HL-60 (cell line): ENCODE data around the gene AIFM3.

Experiments used
- CTCF ChIP-seq: IDR thresholded peaks from one replicate; pipeline ENCODE4 v1.5.1; 2011; ENCODE audit warnings: low read length, control low read depth, inconsistent platforms; ENCODE audit not compliant: insufficient read depth
- GABPA ChIP-seq: IDR thresholded peaks from 2 replicates; pipeline ENCODE4 v1.6.1; 2012; ENCODE audit warnings: low read depth
- POLR2AphosphoS5 ChIP-seq: IDR thresholded peaks from 2 replicates; pipeline ENCODE4 v1.6.1; 2012; ENCODE audit warnings: low read depth
- REST ChIP-seq: IDR thresholded peaks from 2 replicates; pipeline ENCODE4 v1.6.1; 2012; ENCODE audit warnings: low read depth; ENCODE audit not compliant: insufficient replicate concordance
- SPI1 ChIP-seq: IDR thresholded peaks from 2 replicates; pipeline ENCODE4 v1.6.1; 2012; ENCODE audit warnings: low read depth, mild to moderate bottlenecking, borderline replicate concordance

- TF ChIP-seq CTCF (no peak), GABPA (no peak), POLR2AphosphoS5 (no peak), REST (no peak), SPI1 (no peak)
Observed at GRCh38 chr22:20965104-20965887, 1.8 kb upstream of the AIFM3 start.
